Measurements from ENCODE around the gene ZFPM1. TPM values are rescaled to one million over a fixed set of nuclear protein-coding genes. Genes with fewer than 3 reads are reported as not detected.

The ZFPM1 gene
- total RNA-seq, 1 donor from 2014 or later = 5.6 TPM

- ATAC-seq (no peak), DNase-seq (no peak)
- H3K4me1 ChIP-seq = peaks cover 17% of the 10 kb centered on the region
These were observed 69.3 kb downstream of the ZFPM1 start for GRCh38 chr16:88522276-88522949.

GRCh38 chr16:88523309-88524161 is 70.5 kb downstream of the ZFPM1 start:
- no peak overlapping the region for H3K27ac ChIP-seq
- intact Hi-C loops (cut with DNase I) = no loop called here
- no peak for ATAC-seq
- peaks cover 21% of the 10 kb centered on the region for H3K4me1 ChIP-seq
- H3K36me3 ChIP-seq = no peaks in the 10 kb centered on the region
- H3K9me3 ChIP-seq = no peaks in the 10 kb centered on the region
- H3K27me3 ChIP-seq (ENCODE audit: low read depth) = peaks cover 7% of the 10 kb centered on the region
- H3K4me3 ChIP-seq = no peak overlapping the region
- DNase-seq = no peak
- TF ChIP-seq CTCF (IDR thresholded peaks at IDR 0.05) = no peak

More at GRCh38 chr16:88522276-88522949, 69.3 kb downstream of the ZFPM1 start:
- H3K27ac ChIP-seq = no peak overlapping the region
- intact Hi-C loops (cut with DNase I) = no loop called here
- TF ChIP-seq CTCF (IDR thresholded peaks at IDR 0.05) = no peak
- peaks cover 7% of the 10 kb centered on the region for H3K27me3 ChIP-seq (ENCODE audit: low read depth)
- no peaks in the 10 kb centered on the region for H3K36me3 ChIP-seq
- no peaks in the 10 kb centered on the region for H3K9me3 ChIP-seq
- H3K4me3 ChIP-seq = no peak overlapping the region

GRCh38 chr16:88524274-88524972 is 71.3 kb downstream of the ZFPM1 start:
- Histone ChIP-seq H3K36me3 (no peaks in the 10 kb centered on the region), H3K4me1 (peaks cover 21% of the 10 kb centered on the region), H3K27ac (no peak overlapping the region), H3K4me3 (no peak overlapping the region), H3K9me3 (no peaks in the 10 kb centered on the region), H3K27me3 (ENCODE audit: low read depth) (peaks cover 7% of the 10 kb centered on the region)
- no peak for ATAC-seq
- intact Hi-C loops (cut with DNase I) = no loop called here
- DNase-seq = no peak
- no peak for TF ChIP-seq CTCF (IDR thresholded peaks at IDR 0.05)

- Histone ChIP-seq H3K36me3 (no peaks in the 10 kb centered on the region), H3K4me3 (no peak overlapping the region), H3K27me3 (ENCODE audit: low read depth) (peaks cover 7% of the 10 kb centered on the region), H3K4me1 (peaks cover 21% of the 10 kb centered on the region), H3K27ac (no peak overlapping the region), H3K9me3 (no peaks in the 10 kb centered on the region)
- DNase-seq = no peak
- no peak for TF ChIP-seq CTCF (IDR thresholded peaks at IDR 0.05)
- intact Hi-C loops (cut with DNase I) = loop anchor here (5.0 kb wide), 1 partner anchor 83 kb away; no protein-coding TSS in a partner anchor
- no peak for ATAC-seq
These were observed 72.0 kb downstream of the ZFPM1 start for GRCh38 chr16:88524973-88525662.

GRCh38 chr16:88525663-88525990 is 72.5 kb downstream of the ZFPM1 start:
- peaks cover 7% of the 10 kb centered on the region for H3K27me3 ChIP-seq (ENCODE audit: low read depth)
- intact Hi-C loops (cut with DNase I) = loop anchor here (5.0 kb wide), 1 partner anchor 83 kb away; no protein-coding TSS in a partner anchor
- ATAC-seq (no peak), DNase-seq (no peak)
- peaks cover 21% of the 10 kb centered on the region for H3K4me1 ChIP-seq
- H3K4me3 ChIP-seq = no peak overlapping the region
- H3K27ac ChIP-seq = no peak overlapping the region
- H3K9me3 ChIP-seq = no peaks in the 10 kb centered on the region
- no peak for TF ChIP-seq CTCF (IDR thresholded peaks at IDR 0.05)
- no peaks in the 10 kb centered on the region for H3K36me3 ChIP-seq

All from lower lobe of right lung (tissue), 2 donors.